ENCODE measurements around the gene AVPI1.
"Not testable (repeated sequence)": the region's sequence is repeated elsewhere in the genome, so short reads cannot be mapped to it uniquely, and the experiment has no call there.

The AVPI1 gene

GRCh38 chr10:97640174-97640867, 46.7 kb downstream of the AVPI1 start, which contains the start of gene PI4K2A:
TSS of gene PI4K2A (plus strand) at chr10:97640671. CDS start at chr10:97640743, 72 bp downstream.
- TF ChIP-seq CTCF (IDR thresholded peaks at IDR 0.05; ENCODE audit: low read depth, low read length, missing control alignments) = no peak
- peak; percentile 98 for DNase-seq (ENCODE audit: low read depth)
- peak within 1 kb of the TSS; percentile 79 for H3K4me3 ChIP-seq (ENCODE audit: low read depth, low read length)

- H3K4me3 ChIP-seq (ENCODE audit: low read depth, low read length); DNase-seq (ENCODE audit: low read depth): not testable (repeated sequence)
Observed at GRCh38 chr10:97639090-97639489, 48.0 kb downstream of the AVPI1 start.

- TF ChIP-seq CTCF (IDR thresholded peaks at IDR 0.05; ENCODE audit: low read depth, low read length, missing control alignments) = no peak
- H3K4me3 ChIP-seq (ENCODE audit: low read depth, low read length) = no peak overlapping the region
- DNase-seq (ENCODE audit: low read depth) = no peak
Observed at GRCh38 chr10:97635577-97635976, 51.5 kb downstream of the AVPI1 start.

- peak overlapping the region; percentile 73 for H3K4me3 ChIP-seq (ENCODE audit: low read depth, low read length)
- TF ChIP-seq CTCF (IDR thresholded peaks at IDR 0.05; ENCODE audit: low read depth, low read length, missing control alignments) = peak; percentile 33
Observed at GRCh38 chr10:97633921-97634320, 53.1 kb downstream of the AVPI1 start.

GRCh38 chr10:97632949-97633884, 53.8 kb downstream of the AVPI1 start, which contains the start of gene MORN4:
TSS of gene MORN4 (minus strand) at chr10:97633500. CDS start at chr10:97619653, 13,847 bp downstream.
- peak; percentile 67 for DNase-seq (ENCODE audit: low read depth)
- H3K4me3 ChIP-seq (ENCODE audit: low read depth, low read length) = peak within 1 kb of the TSS; percentile 73
- no peak for TF ChIP-seq CTCF (IDR thresholded peaks at IDR 0.05; ENCODE audit: low read depth, low read length, missing control alignments)

More at GRCh38 chr10:97633921-97634320, 53.1 kb downstream of the AVPI1 start:
- DNase-seq (ENCODE audit: low read depth) = no peak

GRCh38 chr10:97631098-97631497, 55.9 kb downstream of the AVPI1 start:
- DNase-seq (ENCODE audit: low read depth) = no peak

More at GRCh38 chr10:97631098-97631497, 55.9 kb downstream of the AVPI1 start:
- H3K4me3 ChIP-seq (ENCODE audit: low read depth, low read length) = no peak overlapping the region
- TF ChIP-seq CTCF (IDR thresholded peaks at IDR 0.05; ENCODE audit: low read depth, low read length, missing control alignments) = no peak

Data from GM12864 (cell line).